ENCODE results near the gene CHRNA5.

Gene CHRNA5

GRCh38 chr15:78625606-78626280 lies 60.4 kb downstream of the CHRNA5 start:
- Histone ChIP-seq H3K27me3 (ENCODE audit: insufficient read depth, poor library complexity, severe bottlenecking) (peaks cover 18% of the 10 kb centered on the region), H3K27ac (replicated peaks) (no peak overlapping the region), H3K4me3 (replicated peaks; ENCODE audit: insufficient read depth, low read length) (no peak overlapping the region)
- TF ChIP-seq POLR2AphosphoS5 (IDR thresholded peaks at IDR 0.05; ENCODE audit: low read depth): no peak
- DNase-seq (ENCODE audit: low read depth in 1 of 2, low spot score in 1 of 2): no peak

GRCh38 chr15:78626381-78626995 lies 61.2 kb downstream of the CHRNA5 start:
- TF ChIP-seq POLR2AphosphoS5 (IDR thresholded peaks at IDR 0.05; ENCODE audit: low read depth) (no peak), GABPA (IDR thresholded peaks at IDR 0.05; ENCODE audit: low read depth) (no peak), SPI1 (IDR thresholded peaks at IDR 0.05; ENCODE audit: borderline replicate concordance, low read depth) (no peak), CTCF (IDR thresholded peaks at IDR 0.05; ENCODE audit: insufficient read depth, low read length) (no peak)
- TF ChIP-seq, protein P1, sequence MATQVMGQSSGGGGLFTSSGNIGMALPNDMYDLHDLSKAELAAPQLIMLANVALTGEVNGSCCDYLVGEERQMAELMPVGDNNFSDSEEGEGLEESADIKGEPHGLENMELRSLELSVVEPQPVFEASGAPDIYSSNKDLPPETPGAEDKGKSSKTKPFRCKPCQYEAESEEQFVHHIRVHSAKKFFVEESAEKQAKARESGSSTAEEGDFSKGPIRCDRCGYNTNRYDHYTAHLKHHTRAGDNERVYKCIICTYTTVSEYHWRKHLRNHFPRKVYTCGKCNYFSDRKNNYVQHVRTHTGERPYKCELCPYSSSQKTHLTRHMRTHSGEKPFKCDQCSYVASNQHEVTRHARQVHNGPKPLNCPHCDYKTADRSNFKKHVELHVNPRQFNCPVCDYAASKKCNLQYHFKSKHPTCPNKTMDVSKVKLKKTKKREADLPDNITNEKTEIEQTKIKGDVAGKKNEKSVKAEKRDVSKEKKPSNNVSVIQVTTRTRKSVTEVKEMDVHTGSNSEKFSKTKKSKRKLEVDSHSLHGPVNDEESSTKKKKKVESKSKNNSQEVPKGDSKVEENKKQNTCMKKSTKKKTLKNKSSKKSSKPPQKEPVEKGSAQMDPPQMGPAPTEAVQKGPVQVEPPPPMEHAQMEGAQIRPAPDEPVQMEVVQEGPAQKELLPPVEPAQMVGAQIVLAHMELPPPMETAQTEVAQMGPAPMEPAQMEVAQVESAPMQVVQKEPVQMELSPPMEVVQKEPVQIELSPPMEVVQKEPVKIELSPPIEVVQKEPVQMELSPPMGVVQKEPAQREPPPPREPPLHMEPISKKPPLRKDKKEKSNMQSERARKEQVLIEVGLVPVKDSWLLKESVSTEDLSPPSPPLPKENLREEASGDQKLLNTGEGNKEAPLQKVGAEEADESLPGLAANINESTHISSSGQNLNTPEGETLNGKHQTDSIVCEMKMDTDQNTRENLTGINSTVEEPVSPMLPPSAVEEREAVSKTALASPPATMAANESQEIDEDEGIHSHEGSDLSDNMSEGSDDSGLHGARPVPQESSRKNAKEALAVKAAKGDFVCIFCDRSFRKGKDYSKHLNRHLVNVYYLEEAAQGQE (IDR thresholded peaks at IDR 0.05; ENCODE audit: insufficient replicate concordance, low read depth): no peak
- Histone ChIP-seq H3K27me3 (ENCODE audit: insufficient read depth, poor library complexity, severe bottlenecking) (peaks cover 12% of the 10 kb centered on the region), H3K4me3 (replicated peaks; ENCODE audit: insufficient read depth, low read length) (no peak overlapping the region), H3K27ac (replicated peaks) (no peak overlapping the region)
- no peak for DNase-seq (ENCODE audit: low read depth in 1 of 2, low spot score in 1 of 2)

DNA sequence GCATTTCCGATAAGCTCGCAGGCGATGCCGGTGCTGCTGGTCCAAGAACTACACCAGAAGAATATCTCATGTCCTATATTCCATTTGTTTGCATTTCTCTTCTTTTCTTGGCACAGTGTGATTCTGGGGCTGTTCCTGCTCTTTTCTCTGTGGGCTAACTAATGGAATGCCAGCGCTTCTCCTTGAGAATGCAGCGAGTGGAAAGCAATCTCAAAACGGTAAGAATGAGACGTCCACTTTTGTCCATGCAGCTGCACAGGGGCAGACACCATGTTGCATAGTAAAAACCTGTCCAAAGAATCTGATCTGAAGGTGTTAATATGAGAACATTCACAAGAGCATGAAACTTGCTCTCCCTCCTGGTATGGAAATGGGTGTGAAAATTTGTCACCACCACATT lies 62.0 kb downstream of the CHRNA5 start:
- DNase-seq (ENCODE audit: low read depth in 1 of 2, low spot score in 1 of 2): no peak
- H3K4me3 ChIP-seq (replicated peaks; ENCODE audit: insufficient read depth, low read length): no peak overlapping the region
- peaks cover 4% of the 10 kb centered on the region for H3K27me3 ChIP-seq (ENCODE audit: insufficient read depth, poor library complexity, severe bottlenecking)
- H3K27ac ChIP-seq (replicated peaks): no peak overlapping the region
- TF ChIP-seq SPI1 (IDR thresholded peaks at IDR 0.05; ENCODE audit: borderline replicate concordance, low read depth) (no peak), GABPA (IDR thresholded peaks at IDR 0.05; ENCODE audit: low read depth) (no peak), POLR2AphosphoS5 (IDR thresholded peaks at IDR 0.05; ENCODE audit: low read depth) (no peak), CTCF (IDR thresholded peaks at IDR 0.05; ENCODE audit: insufficient read depth, low read length) (no peak)
- TF ChIP-seq, protein P1 (IDR thresholded peaks at IDR 0.05; ENCODE audit: insufficient replicate concordance, low read depth): no peak

GRCh38 chr15:78628227-78628626 lies 62.9 kb downstream of the CHRNA5 start:
- Histone ChIP-seq H3K27me3 (ENCODE audit: insufficient read depth, poor library complexity, severe bottlenecking) (peaks cover 2% of the 10 kb centered on the region), H3K4me3 (replicated peaks; ENCODE audit: insufficient read depth, low read length) (no peak overlapping the region), H3K27ac (replicated peaks) (no peak overlapping the region)
- DNase-seq (ENCODE audit: low read depth in 1 of 2, low spot score in 1 of 2): no peak
- TF ChIP-seq GABPA (IDR thresholded peaks at IDR 0.05; ENCODE audit: low read depth) (no peak), CTCF (IDR thresholded peaks at IDR 0.05; ENCODE audit: insufficient read depth, low read length) (no peak), POLR2AphosphoS5 (IDR thresholded peaks at IDR 0.05; ENCODE audit: low read depth) (no peak), SPI1 (IDR thresholded peaks at IDR 0.05; ENCODE audit: borderline replicate concordance, low read depth) (no peak)
- TF ChIP-seq, protein P1 (IDR thresholded peaks at IDR 0.05; ENCODE audit: insufficient replicate concordance, low read depth): no peak

Measured in HL-60 (cell line).